Astrocyte of the cerebellum (primary cell): ENCODE results near the gene TENM3.

Experiments used
- DNase-seq: peaks from one replicate; pipeline ENCODE4 v3.0.0-alpha.2; 2011; ENCODE audit warnings: low read depth
- H3K4me3 ChIP-seq: 2 replicates; pipeline ENCODE4 v1.5.1; 2011; ENCODE audit warnings: mild to moderate bottlenecking, low read depth, low read length, moderate library complexity
- CTCF ChIP-seq: IDR thresholded peaks from 2 replicates; pipeline ENCODE4 v1.5.1; 2012; ENCODE audit warnings: low read length, low read depth, moderate library complexity, mild to moderate bottlenecking; ENCODE audit errors: missing control alignments
- in situ Hi-C: cut with HindIII; loops from 2 replicates; pipeline ENCODE4 v1.10.0; 2017; ENCODE audit warnings: low sequenced_read_pairs

Gene TENM3

GRCh38 chr4:182314537-182314936 is 71.3 kb downstream of the TENM3 start:
- in situ Hi-C loops = no loop called here
- DNase-seq = no peak
- no peak overlapping the region for H3K4me3 ChIP-seq
- TF ChIP-seq CTCF = no peak

DNA sequence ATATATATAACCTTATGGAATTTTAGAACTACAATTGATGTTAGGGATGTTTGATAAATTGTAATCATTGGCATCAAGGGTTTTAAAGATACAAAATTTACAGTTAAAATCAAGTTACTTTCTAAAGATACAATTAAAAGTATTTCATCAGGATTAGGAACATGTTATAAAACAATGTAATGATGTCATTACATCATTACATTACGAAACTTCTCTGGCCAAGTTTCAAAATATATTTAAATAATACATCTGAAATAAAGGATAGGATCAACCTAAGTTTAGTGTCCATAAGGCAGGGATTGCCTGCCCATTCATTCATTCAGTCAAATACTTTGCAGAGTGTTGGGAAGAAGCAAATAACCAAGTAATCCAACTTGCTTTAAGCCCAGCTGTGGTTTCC is 75.1 kb downstream of the TENM3 start:
- no peak for TF ChIP-seq CTCF
- no peak for DNase-seq
- in situ Hi-C loops = no loop called here
- H3K4me3 ChIP-seq = no peak overlapping the region

- in situ Hi-C loops = no loop called here
- DNase-seq = no peak
- no peak for TF ChIP-seq CTCF
- no peak overlapping the region for H3K4me3 ChIP-seq
These were observed 76.9 kb downstream of the TENM3 start for GRCh38 chr4:182320092-182320491.

GRCh38 chr4:182320580-182320979 is 77.4 kb downstream of the TENM3 start:
- TF ChIP-seq CTCF = no peak
- in situ Hi-C loops = no loop called here
- DNase-seq = no peak
- H3K4me3 ChIP-seq = no peak overlapping the region

DNA sequence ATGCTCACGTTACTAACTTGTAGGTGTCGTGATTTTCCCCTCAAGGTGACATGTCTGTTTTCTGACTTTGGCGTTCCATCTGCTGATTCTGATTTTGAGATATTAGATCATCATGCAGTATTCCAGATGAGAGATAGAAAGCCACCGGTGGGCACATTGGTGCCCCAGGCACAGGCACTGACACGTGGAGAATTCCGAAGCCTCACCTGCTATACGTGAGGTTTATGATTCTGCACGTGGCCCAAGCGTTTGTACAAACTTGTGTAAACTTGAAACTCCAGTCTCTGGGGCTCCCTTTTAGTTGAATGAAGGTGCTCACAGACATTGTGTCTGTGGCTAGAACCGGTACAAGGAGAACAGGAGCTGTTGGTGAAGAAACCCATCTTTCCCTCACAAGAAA is 81.1 kb downstream of the TENM3 start:
- TF ChIP-seq CTCF = no peak
- no peak for DNase-seq
- no peak overlapping the region for H3K4me3 ChIP-seq
- in situ Hi-C loops = no loop called here

GRCh38 chr4:182325397-182325796 is 82.2 kb downstream of the TENM3 start:
- H3K4me3 ChIP-seq = no peak overlapping the region
- TF ChIP-seq CTCF = no peak
- in situ Hi-C loops = no loop called here
- DNase-seq = no peak

- no peak for TF ChIP-seq CTCF
- in situ Hi-C loops = no loop called here
- no peak for DNase-seq
- H3K4me3 ChIP-seq = no peak overlapping the region
These were observed 82.7 kb downstream of the TENM3 start for GRCh38 chr4:182325848-182326255.
